ENCODE measurements around the gene DRAXIN. TPM values are rescaled to one million over a fixed set of nuclear protein-coding genes. Genes with fewer than 3 reads are reported as not detected.
A peak's percentile ranks its signal among the peaks of the same experiment; 100 is the strongest.
"Not testable (repeated sequence)": the region's sequence is repeated elsewhere in the genome, so short reads cannot be mapped to it uniquely, and the experiment has no call there.

Gene DRAXIN
- polyA plus RNA-seq, 1 of the 3 experiments (the other 2 are of a cell fraction), result 0.97 TPM

DNA sequence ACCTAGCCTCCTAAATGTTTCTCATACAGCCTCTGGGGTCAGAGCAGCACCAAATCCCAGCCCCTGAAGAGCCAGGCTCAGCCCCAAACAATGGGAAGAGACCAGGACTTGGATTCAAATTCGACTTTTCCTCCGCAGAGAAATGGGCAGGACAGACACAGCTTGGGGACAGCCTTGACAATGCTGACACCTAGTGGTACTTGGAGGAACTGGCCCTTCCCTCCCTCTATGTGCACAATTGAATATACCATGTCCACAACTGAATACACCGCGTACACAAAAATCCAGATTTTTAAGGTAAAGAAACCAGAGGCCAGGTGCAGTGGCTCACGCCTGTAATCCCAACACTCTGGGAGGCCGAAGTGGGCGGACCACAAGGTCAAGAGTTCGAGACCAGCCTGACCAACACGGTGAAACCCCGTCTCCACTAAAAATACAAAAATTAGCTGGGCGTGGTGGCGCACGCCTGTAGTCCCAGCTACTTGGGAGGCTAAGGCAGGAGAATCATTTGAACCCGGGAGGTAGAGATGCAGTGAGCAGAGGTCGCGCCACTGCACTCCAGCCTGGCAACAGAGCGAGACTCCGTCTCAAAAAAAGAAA is 49.0 kb upstream of the DRAXIN start:
- WGBS (ENCODE audit: low lambda C conversion rate), result 48% methylated on average over 15 of the region's 18 CpGs
- peak; percentile 99 for TF ChIP-seq RAD21 (IDR thresholded peaks at IDR 0.05; ENCODE audit: low read length)
- peak; percentile 83 for TF ChIP-seq SMC3 (IDR thresholded peaks at IDR 0.05; ENCODE audit: low read depth, low read length)
- TF ChIP-seq, protein P1, sequence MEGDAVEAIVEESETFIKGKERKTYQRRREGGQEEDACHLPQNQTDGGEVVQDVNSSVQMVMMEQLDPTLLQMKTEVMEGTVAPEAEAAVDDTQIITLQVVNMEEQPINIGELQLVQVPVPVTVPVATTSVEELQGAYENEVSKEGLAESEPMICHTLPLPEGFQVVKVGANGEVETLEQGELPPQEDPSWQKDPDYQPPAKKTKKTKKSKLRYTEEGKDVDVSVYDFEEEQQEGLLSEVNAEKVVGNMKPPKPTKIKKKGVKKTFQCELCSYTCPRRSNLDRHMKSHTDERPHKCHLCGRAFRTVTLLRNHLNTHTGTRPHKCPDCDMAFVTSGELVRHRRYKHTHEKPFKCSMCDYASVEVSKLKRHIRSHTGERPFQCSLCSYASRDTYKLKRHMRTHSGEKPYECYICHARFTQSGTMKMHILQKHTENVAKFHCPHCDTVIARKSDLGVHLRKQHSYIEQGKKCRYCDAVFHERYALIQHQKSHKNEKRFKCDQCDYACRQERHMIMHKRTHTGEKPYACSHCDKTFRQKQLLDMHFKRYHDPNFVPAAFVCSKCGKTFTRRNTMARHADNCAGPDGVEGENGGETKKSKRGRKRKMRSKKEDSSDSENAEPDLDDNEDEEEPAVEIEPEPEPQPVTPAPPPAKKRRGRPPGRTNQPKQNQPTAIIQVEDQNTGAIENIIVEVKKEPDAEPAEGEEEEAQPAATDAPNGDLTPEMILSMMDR (IDR thresholded peaks at IDR 0.05), result peak; percentile 96
- 0 out of 2 replicates have a peak, but pooled peaks have one; percentile 23 for TF ChIP-seq RCOR1 (IDR thresholded peaks at IDR 0.05; ENCODE audit: low read length)
- not testable (repeated sequence) for H2AFZ ChIP-seq (ENCODE audit: low read depth); H3K27me3 ChIP-seq (ENCODE audit: insufficient read depth); H3K4me3 ChIP-seq (ENCODE audit: low read depth in 2 of 2, low read length in 1 of 2); H3K4me2 ChIP-seq; H3K9me3 ChIP-seq; H3K4me1 ChIP-seq (ENCODE audit: control insufficient read depth in 1 of 2, insufficient read depth in 2 of 2, low read depth in 1 of 2, low read length in 1 of 2); H3K79me2 ChIP-seq (ENCODE audit: insufficient read depth); H3K36me3 ChIP-seq (replicated peaks in 1 of 2; ENCODE audit: control insufficient read depth in 1 of 2, insufficient read depth in 2 of 2, low read length in 1 of 2); H4K20me1 ChIP-seq (ENCODE audit: insufficient read depth); H3K9ac ChIP-seq; H3F3A ChIP-seq (replicated peaks; ENCODE audit: insufficient read depth); H3K27ac ChIP-seq (ENCODE audit: low read depth in 2 of 2, low read length in 1 of 2); H3K9me2 ChIP-seq
- CTCF ChIA-PET, result interaction anchor here (0.6 to 9.9 kb wide), 61 partner anchors 8 to 604 kb away, joined by 3 to 205 read pairs (median 6); partner anchors contain the start of genes DISP3, FBXO44, MTOR and UBIAD1
- DNase-seq, result peak; percentile 83
- POLR2A ChIA-PET, result interaction anchor here (0.6 to 1.3 kb wide), 3 partner anchors 164 to 432 kb away, joined by 3 to 5 read pairs (median 4); partner anchors contain the start of gene DISP3

DNA sequence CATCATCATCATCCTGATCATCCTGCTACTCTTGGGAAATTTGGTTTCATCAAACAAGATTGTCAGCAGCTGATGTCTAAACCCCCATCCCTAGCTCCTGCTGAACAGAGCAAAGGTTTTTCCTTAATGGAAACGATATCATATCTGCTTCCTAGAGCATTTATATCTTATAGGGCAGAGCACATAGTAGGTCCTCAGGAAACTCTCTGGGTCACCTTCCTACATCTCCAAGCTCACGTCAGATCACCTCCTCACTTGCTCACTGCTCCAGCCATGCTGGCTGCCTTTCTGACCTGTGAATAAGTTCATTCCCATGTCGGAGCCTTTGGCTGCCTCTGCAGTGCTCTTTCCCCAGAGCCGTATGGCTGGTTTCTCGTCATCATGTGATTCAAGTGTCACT is 47.7 kb upstream of the DRAXIN start:
- CTCF ChIA-PET, result interaction anchor here (0.7 to 9.9 kb wide), 31 partner anchors 8 to 606 kb away, joined by 3 to 205 read pairs (median 8); partner anchors contain the start of genes EXOSC10 and UBIAD1
- H3K4me2 ChIP-seq, result no peak overlapping the region
- no peak overlapping the region for H3K4me3 ChIP-seq (ENCODE audit: low read depth in 2 of 2, low read length in 1 of 2)
- no peak for DNase-seq
- H3K27me3 ChIP-seq (ENCODE audit: insufficient read depth), result no peaks in the 10 kb centered on the region; the same call in 1 of the 2 replicates
- POLR2A ChIA-PET, result interaction anchor here (1.3 kb wide), 1 partner anchor 165 kb away, joined by 4 read pairs; the partner anchor contains the start of gene DISP3
- no peak overlapping the region for H3K9ac ChIP-seq
- no peak for TF ChIP-seq GATA2 (CRISPR knock-in tag; IDR thresholded peaks at IDR 0.05)
- no peak for TF ChIP-seq MXI1 (IDR thresholded peaks at IDR 0.05; ENCODE audit: low read depth, low read length)
- TF ChIP-seq EZH2phosphoT487 (IDR thresholded peaks at IDR 0.05; ENCODE audit: borderline replicate concordance, low read depth), result no peak
- TF ChIP-seq, protein P2, sequence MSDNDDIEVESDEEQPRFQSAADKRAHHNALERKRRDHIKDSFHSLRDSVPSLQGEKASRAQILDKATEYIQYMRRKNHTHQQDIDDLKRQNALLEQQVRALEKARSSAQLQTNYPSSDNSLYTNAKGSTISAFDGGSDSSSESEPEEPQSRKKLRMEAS (IDR thresholded peaks at IDR 0.05; ENCODE audit: low read depth), result no peak
- TF ChIP-seq SMC3 (IDR thresholded peaks at IDR 0.05; ENCODE audit: low read depth, low read length), result no peak
- TF ChIP-seq YY1 (IDR thresholded peaks at IDR 0.05; ENCODE audit: low read depth), result no peak
- TF ChIP-seq CHD2 (IDR thresholded peaks at IDR 0.05; ENCODE audit: low read length, partially characterized antibody), result no peak
- no peak for TF ChIP-seq MEF2A (IDR thresholded peaks at IDR 0.05; ENCODE audit: borderline replicate concordance, low read depth)
- TF ChIP-seq, protein P3, sequence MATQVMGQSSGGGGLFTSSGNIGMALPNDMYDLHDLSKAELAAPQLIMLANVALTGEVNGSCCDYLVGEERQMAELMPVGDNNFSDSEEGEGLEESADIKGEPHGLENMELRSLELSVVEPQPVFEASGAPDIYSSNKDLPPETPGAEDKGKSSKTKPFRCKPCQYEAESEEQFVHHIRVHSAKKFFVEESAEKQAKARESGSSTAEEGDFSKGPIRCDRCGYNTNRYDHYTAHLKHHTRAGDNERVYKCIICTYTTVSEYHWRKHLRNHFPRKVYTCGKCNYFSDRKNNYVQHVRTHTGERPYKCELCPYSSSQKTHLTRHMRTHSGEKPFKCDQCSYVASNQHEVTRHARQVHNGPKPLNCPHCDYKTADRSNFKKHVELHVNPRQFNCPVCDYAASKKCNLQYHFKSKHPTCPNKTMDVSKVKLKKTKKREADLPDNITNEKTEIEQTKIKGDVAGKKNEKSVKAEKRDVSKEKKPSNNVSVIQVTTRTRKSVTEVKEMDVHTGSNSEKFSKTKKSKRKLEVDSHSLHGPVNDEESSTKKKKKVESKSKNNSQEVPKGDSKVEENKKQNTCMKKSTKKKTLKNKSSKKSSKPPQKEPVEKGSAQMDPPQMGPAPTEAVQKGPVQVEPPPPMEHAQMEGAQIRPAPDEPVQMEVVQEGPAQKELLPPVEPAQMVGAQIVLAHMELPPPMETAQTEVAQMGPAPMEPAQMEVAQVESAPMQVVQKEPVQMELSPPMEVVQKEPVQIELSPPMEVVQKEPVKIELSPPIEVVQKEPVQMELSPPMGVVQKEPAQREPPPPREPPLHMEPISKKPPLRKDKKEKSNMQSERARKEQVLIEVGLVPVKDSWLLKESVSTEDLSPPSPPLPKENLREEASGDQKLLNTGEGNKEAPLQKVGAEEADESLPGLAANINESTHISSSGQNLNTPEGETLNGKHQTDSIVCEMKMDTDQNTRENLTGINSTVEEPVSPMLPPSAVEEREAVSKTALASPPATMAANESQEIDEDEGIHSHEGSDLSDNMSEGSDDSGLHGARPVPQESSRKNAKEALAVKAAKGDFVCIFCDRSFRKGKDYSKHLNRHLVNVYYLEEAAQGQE (IDR thresholded peaks at IDR 0.05; ENCODE audit: low read depth, low read length), result no peak
- TF ChIP-seq RCOR1 (IDR thresholded peaks at IDR 0.05; ENCODE audit: low read length), result no peak
- no peak for TF ChIP-seq SIN3A (IDR thresholded peaks at IDR 0.05; ENCODE audit: borderline replicate concordance, low read depth, low read length)
- H3F3A ChIP-seq (replicated peaks; ENCODE audit: insufficient read depth), result no peaks in the 10 kb centered on the region
- H3K9me3 ChIP-seq, result no peaks in the 10 kb centered on the region
- no peaks in the 10 kb centered on the region for H3K9me2 ChIP-seq
- 2% methylated on average over 3 of the region's 5 CpGs for WGBS (ENCODE audit: low lambda C conversion rate)
- no peak overlapping the region for H2AFZ ChIP-seq (ENCODE audit: low read depth)
- no peaks in the 10 kb centered on the region for H4K20me1 ChIP-seq (ENCODE audit: insufficient read depth)
- no peaks in the 10 kb centered on the region for H3K4me1 ChIP-seq (ENCODE audit: control insufficient read depth in 1 of 2, insufficient read depth in 2 of 2, low read depth in 1 of 2, low read length in 1 of 2)
- no peaks in the 10 kb centered on the region for H3K36me3 ChIP-seq (replicated peaks in 1 of 2; ENCODE audit: control insufficient read depth in 1 of 2, insufficient read depth in 2 of 2, low read length in 1 of 2)
- H3K79me2 ChIP-seq (ENCODE audit: insufficient read depth), result no peaks in the 10 kb centered on the region
- H3K27ac ChIP-seq (ENCODE audit: low read depth in 2 of 2, low read length in 1 of 2), result no peak overlapping the region

All from SK-N-SH (cell line).